Astrocyte of the hippocampus (primary cell): ENCODE results near the gene TCIRG1.
A peak's percentile ranks its signal among the peaks of the same experiment; 100 is the strongest.
"Not testable (repeated sequence)": the region's sequence is repeated elsewhere in the genome, so short reads cannot be mapped to it uniquely, and the experiment has no call there.

ENCODE experiments used
- DNase-seq: peaks from one replicate; pipeline ENCODE4 v3.0.0; 2011; ENCODE audit warnings: low read depth, low spot score

Gene TCIRG1

GRCh38 chr11:68038718-68039525 lies at the start of gene TCIRG1:
Gene TCIRG1, plus strand, starts transcription at chr11:68039025. Its CDS starts 2,247 bp downstream, at chr11:68041272.
- DNase-seq: peak; percentile 81

DNA sequence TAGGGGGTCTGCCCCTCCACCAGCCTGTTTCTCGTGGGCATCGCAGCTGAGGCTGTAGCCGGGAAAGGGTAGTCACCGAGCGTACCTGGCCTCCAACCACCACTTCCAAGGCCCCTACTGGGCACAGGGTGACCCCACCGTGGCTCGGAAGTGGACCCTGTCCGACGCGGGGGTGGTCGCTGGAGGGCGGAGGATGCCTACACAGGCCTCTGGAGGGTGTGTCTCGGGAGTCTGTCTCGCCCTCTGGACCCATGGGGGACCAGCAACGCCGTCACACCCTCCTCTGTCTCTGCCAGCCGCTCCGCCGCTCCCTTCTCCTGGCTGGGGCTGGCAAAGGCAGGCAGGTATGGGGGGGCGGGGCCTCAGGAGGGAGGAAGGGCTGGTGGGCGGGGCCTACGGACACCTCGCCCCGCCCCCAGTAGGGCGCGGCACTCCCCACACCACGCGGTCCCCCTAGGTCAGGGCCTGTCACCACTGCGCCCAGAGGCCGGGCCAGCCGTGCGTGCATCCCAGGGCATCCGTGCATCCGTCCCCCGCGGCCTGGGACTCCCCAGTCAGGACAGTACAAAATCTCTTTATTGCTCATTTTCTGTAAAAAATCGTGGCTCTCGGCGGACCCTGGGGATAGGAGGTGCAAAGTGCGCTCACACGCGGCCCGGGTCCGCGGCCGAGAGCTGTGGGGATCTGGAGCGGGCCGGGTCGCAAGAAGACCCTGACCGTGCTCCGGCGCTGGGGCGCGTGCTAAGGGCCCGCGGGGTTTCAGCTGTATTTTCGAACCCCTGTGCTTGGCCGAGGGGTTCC lies 48.1 kb upstream of the TCIRG1 start:
- DNase-seq: not testable (repeated sequence)

- DNase-seq: not testable (repeated sequence)
Observed at GRCh38 chr11:67991347-67992121, 47.3 kb upstream of the TCIRG1 start.

GRCh38 chr11:67993821-67994220 lies 45.0 kb upstream of the TCIRG1 start:
- not testable (repeated sequence) for DNase-seq

- not testable (repeated sequence) for DNase-seq
Observed at GRCh38 chr11:67994387-67994786, 44.4 kb upstream of the TCIRG1 start.

DNA sequence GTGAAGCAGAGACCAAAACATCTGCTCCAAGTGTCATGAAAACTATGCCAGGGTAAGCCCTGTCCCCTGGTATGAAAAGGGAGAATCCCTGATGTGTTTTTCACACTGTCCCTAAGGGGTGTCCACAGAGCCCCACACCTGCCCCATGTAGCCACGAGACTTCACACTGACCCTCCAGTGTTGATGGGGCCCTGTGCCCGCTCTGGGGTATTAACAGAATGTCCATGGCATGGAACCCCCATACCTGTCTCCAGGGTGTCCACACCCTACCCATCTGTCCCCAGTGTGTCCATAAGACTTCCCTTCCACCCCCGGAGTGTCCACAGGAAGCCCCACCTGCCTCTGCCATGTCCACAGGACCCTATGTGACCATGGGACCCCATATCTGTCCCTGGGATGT lies 43.7 kb upstream of the TCIRG1 start:
- not testable (repeated sequence) for DNase-seq

DNA sequence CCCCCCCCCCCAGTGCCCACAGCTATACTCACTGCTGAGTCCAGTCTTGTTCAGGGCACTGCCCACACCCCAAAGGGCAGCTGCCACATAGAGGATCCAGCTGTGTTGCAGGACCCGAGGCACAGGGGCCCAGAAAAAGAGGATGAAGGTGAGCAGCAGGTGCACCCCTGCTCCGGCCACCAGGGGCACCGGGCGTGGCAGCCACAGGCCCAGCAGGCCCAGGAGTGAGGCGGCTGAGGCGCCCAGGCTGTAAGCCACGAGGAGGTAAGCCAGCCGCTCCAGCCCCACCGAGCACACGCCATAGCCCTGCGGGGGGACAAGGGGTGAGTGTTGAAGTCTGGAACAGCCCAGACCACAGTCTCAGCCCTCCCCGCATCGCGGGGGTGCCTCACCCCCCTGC lies 43.2 kb upstream of the TCIRG1 start:
- not testable (repeated sequence) for DNase-seq

GRCh38 chr11:67996051-67996450 lies 42.8 kb upstream of the TCIRG1 start:
- DNase-seq: no peak

DNA sequence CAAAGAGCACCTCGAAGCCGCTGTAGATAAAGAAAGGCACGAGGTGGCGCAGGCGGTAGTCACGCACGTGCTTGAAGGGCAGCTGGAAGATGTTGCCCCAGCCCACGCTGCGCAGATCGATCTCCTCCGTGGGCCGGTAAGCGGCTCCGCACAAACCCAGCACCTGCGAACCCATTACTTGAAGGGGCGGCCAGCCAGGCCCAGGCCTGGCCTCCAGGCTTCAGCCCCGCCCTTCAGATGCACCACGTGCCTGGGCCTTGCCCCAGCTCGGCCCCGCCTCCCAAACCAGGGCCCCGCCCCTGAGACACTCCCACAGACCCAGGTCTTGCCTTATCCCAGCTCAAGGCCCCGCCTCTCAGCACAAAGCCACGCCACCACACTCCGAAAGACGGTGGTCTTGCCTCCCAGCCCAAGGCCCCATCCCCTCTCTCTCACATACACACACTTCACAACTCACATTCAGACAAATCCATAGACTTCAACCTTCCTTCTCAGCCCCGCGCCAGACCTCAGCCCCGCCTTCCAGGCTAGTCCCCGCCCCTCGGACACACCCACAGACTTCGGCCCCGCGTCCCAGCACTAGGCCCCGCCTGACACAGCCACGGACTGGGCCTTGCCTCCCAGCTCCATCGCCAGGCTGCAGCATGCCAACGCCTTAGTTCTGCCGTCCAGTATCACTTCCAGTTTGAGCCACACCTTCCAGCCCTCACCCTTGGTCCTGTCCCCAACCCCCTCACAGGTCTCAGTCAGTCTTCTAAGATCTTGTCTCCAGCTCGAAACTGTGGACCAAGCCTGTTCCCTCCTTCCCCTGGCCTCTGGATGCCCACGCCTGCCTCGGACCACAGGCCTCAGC lies 42.0 kb upstream of the TCIRG1 start:
- no peak for DNase-seq

DNA sequence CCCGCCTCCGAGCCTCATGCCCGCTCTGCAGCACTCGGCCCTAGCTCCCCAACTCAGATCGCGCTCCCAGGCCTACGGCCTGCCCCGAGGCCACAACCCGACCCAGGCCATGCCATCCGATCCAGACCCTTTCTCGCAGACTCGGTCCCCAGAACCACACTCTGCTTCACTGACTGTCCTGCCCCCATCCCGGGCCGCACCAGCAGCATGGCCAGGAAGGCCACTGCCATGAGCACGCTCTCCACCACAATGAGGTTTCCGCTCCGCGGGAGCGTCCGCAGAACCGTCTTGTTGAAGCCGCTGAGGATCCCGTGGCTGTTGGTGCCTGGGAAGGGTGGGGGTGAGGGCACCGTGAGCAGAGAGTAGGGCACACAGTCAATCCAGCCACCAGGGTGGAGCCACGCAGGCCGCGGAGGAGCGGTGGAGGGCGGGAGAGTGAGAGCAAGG lies 41.3 kb upstream of the TCIRG1 start:
- no peak for DNase-seq

DNA sequence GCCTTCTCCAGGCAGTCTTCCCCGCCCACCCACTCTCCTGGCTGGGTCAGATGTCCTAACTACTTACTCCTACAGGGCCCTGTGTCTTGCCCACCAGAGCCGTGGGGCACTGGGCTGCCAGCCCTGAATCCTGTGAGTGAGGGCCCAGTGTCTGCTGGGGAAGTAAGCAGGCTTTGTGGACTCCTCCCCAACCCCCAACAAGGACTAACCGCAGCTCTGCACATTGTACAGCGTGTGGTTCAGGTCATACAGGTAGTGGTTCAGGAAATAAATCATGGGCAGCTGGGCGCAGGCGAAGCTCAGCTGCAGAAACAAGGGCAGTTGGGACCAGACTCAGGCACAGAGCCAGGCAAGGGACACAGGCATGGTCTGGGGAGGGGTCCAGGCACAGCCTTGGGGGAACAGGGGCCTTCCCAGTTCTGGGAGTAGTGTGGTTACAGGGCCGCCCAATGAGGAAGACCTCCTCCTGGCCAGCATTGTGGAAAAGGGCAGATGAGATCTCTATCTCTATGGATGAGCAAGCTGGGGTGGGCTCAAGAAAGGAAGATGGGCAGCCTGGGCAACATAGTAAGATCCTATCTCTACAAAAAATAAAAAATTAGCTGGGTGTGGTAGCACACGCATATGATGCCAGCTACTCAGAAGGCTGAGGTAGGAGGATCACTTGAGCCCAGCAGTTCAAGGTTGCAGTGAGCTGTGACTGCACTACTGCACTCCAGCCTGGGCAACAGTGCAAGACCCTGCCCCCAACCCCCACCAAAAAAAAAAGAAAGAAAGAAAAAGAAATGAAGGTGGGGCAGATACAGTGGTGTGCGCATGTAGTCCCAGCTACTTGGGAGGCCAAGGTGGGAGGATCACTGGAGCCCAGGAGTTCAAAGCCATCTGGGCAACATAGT lies 40.4 kb upstream of the TCIRG1 start:
- no peak for DNase-seq

DNA sequence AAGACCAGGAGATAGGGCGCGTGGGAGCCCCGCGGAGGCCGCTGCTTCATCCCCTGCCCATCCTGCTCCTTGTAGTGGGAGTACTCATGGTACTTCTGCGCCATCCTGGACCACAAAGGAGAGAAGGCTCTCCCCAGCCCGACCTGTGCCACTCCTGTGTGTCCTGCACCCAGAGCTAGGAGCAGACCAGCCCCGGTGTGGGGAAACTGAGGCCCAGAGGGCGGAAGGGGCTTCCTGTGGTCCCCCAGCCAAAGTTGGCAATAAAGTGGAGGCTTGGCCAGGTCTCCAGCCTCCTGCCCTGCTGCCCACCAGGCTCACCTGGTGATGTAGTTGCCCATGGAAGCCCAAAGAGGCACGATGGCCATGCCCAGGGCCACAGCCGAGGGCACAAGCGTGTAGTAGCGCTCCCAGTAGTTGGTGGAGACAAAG lies 39.6 kb upstream of the TCIRG1 start:
- DNase-seq: no peak

DNA sequence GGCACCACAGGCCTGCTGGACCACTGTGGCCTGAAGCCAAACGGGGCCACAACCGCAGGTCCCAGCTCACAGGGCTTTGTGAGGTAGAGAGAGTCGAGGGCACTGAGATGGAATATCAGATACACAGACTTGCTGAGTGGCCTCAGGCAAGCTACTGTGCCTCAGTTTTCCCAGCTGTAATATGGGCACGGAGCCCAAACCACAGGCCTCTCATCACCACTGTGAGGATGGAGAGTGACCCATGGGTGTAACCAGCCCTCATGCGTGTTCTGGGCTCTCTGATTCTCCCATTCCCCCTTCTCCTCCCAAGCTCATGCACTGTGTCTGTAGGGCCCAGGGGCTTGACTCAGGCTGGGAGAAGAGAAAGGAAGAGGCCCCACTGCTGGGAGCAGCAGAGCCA lies 39.1 kb upstream of the TCIRG1 start:
- no peak for DNase-seq

GRCh38 chr11:68002575-68002937 lies 36.3 kb upstream of the TCIRG1 start:
- no peak for DNase-seq

DNA sequence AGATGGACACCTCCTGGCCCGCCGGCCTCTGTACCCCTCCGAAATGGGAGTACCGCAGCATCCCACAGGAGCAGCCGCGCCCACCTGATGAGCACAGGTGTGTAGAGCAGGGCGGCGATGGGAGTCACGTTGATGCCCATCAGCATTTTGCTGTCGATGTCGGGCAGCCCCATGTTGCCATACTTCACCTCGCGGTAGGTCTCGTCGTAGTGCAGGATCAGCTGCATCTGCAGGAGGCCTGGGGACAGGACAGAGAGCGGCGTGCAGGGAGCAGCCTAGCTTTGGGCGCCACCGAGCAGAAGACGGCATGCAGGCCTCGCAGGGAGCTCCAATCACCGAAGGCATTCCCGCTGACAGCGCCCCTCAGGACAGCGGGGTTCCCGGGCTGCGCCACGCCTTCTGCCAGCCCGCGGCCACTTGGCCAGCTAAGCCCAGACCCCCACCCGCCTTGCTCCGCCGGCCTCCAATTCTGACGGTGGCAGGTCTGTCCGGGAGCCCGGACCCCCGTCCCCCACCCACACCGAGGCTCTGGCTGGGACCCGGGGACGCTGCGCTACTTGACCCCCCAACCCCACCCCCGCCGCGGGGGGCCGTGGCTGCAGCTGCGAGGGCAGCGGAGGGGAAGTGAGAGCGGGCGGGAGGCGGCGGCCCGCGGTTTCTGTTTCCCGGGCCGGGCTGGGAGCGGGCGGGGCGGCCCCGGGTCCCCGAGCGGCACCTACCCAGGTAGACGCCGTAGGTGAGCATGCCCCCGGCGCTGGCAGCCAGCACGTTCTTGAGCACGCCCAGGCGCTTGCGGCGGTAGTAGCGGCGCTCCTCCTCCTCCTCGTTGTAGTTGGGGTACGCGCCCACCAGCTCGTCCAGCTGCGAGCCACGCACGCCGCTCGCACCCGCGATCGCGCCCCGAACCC lies 35.6 kb upstream of the TCIRG1 start:
- peak; percentile 47 for DNase-seq

- peak; percentile 90 for DNase-seq
Observed at GRCh38 chr11:68003846-68004550, 34.8 kb upstream of the TCIRG1 start, which contains the start of gene UNC93B1. Gene UNC93B1, minus strand, starts transcription at chr11:68004097. Its CDS starts 54 bp downstream, at chr11:68004043.

- DNase-seq: no peak
Observed at GRCh38 chr11:68004551-68005335, 34.1 kb upstream of the TCIRG1 start.
